ENCODE measurements around the gene LSM14A.

Gene LSM14A

GRCh38 chr19:34134190-34135053, 37.9 kb upstream of the LSM14A start (continued):
- peak; percentile 83 for TF ChIP-seq ZNF843 (tag by site-specific recombination; IDR thresholded peaks at IDR 0.05)
- peak; percentile 99 for TF ChIP-seq BCL11A (tag by site-specific recombination; IDR thresholded peaks at IDR 0.05; ENCODE audit: low read depth)
- TF ChIP-seq ZNF433 (tag by site-specific recombination; IDR thresholded peaks at IDR 0.05; ENCODE audit: low read depth) = no peak
- TF ChIP-seq ZNF513 (tag by site-specific recombination; IDR thresholded peaks at IDR 0.05) = peak; percentile 47; the same call in 1 of the 2 replicates
- peak; percentile 97; the same call in 1 of the 2 replicates for TF ChIP-seq ZNF391 (tag by site-specific recombination; IDR thresholded peaks at IDR 0.05; ENCODE audit: borderline replicate concordance, low read depth)
- TF ChIP-seq ZNF830 (tag by site-specific recombination; IDR thresholded peaks at IDR 0.05; ENCODE audit: low read depth) = no peak
- TF ChIP-seq KLF17 (tag by site-specific recombination; IDR thresholded peaks at IDR 0.05) = peak; percentile 99
- TF ChIP-seq ZNF394 (tag by site-specific recombination; IDR thresholded peaks at IDR 0.05; ENCODE audit: borderline replicate concordance) = peak; percentile 94; the same call in 1 of the 2 replicates
- TF ChIP-seq ZNF398 (tag by site-specific recombination; IDR thresholded peaks at IDR 0.05) = peak; percentile 32; the same call in 1 of the 2 replicates
- TF ChIP-seq ZBTB7A (tag by site-specific recombination; IDR thresholded peaks at IDR 0.05; ENCODE audit: low read depth) = peak; percentile 98
- TF ChIP-seq ZNF311 (tag by site-specific recombination; IDR thresholded peaks at IDR 0.05; ENCODE audit: borderline replicate concordance) = no peak
- TF ChIP-seq ZNF114 (tag by site-specific recombination; IDR thresholded peaks at IDR 0.05) = no peak
- TF ChIP-seq ZNF548 (tag by site-specific recombination; IDR thresholded peaks at IDR 0.05) = no peak
- no peak for TF ChIP-seq SETDB1 (IDR thresholded peaks at IDR 0.05; ENCODE audit: insufficient read length, low read length)
- TF ChIP-seq ZNF157 (tag by site-specific recombination; IDR thresholded peaks at IDR 0.05) = no peak
- TF ChIP-seq OSR2 (tag by site-specific recombination; IDR thresholded peaks at IDR 0.05) = peak; percentile 61; the same call in 1 of the 2 replicates
- peak; percentile 74 for TF ChIP-seq ZNF366 (tag by site-specific recombination; conservative IDR thresholded peaks at IDR 0.05)
- TF ChIP-seq ZFP41 (tag by site-specific recombination; IDR thresholded peaks at IDR 0.05; ENCODE audit: borderline replicate concordance) = no peak
- peak; percentile 100 for TF ChIP-seq SCRT2 (tag by site-specific recombination; IDR thresholded peaks at IDR 0.05)
- peak; percentile 96 for TF ChIP-seq KLF16 (tag by site-specific recombination; IDR thresholded peaks at IDR 0.05)
- peak; percentile 87 for TF ChIP-seq ZNF239 (tag by site-specific recombination; IDR thresholded peaks at IDR 0.05)
- TF ChIP-seq MEIS1 (CRISPR knock-in tag; IDR thresholded peaks at IDR 0.05; ENCODE audit: borderline replicate concordance) = no peak
- TF ChIP-seq HIC1 (tag by site-specific recombination; IDR thresholded peaks at IDR 0.05) = peak; percentile 100
- TF ChIP-seq ZNF701 (tag by site-specific recombination; IDR thresholded peaks at IDR 0.05) = no peak
- 0 out of 2 replicates have a peak, but pooled peaks have one; percentile 92 for TF ChIP-seq REPIN1 (tag by site-specific recombination; IDR thresholded peaks at IDR 0.05; ENCODE audit: low read depth)
- TF ChIP-seq ZNF501 (tag by site-specific recombination; IDR thresholded peaks at IDR 0.05) = peak; percentile 100
- no peak for TF ChIP-seq ZNF521 (tag by site-specific recombination; IDR thresholded peaks at IDR 0.05)
- TF ChIP-seq ZNF658 (tag by site-specific recombination; IDR thresholded peaks at IDR 0.05) = no peak
- TF ChIP-seq ZNF610 (tag by site-specific recombination; IDR thresholded peaks at IDR 0.05; ENCODE audit: borderline replicate concordance) = no peak; the same call in 1 of the 2 replicates
- no peak for TF ChIP-seq ZNF704 (tag by site-specific recombination; IDR thresholded peaks at IDR 0.05)
- TF ChIP-seq KLF10 (tag by site-specific recombination; IDR thresholded peaks at IDR 0.05) = peak; percentile 100
- TF ChIP-seq ZNF404 (tag by site-specific recombination; IDR thresholded peaks at IDR 0.05) = no peak; the same call in 1 of the 2 replicates
- no peak for TF ChIP-seq HOXC10 (CRISPR knock-in tag; IDR thresholded peaks at IDR 0.05)
